Measurements from ENCODE around the gene ADGB.

- no peak for TF ChIP-seq LEF1 (IDR thresholded peaks at IDR 0.05; ENCODE audit: borderline replicate concordance)
- TF ChIP-seq NFRKB (IDR thresholded peaks at IDR 0.05) = no peak
- TF ChIP-seq SP1 (IDR thresholded peaks at IDR 0.05) = no peak
- TF ChIP-seq ELF4 (IDR thresholded peaks at IDR 0.05) = no peak
- no peak for TF ChIP-seq CTBP1 (IDR thresholded peaks at IDR 0.05; ENCODE audit: borderline replicate concordance)
- TF ChIP-seq SUZ12 (IDR thresholded peaks at IDR 0.05) = no peak
- TF ChIP-seq PKNOX1 (IDR thresholded peaks at IDR 0.05) = no peak
- TF ChIP-seq ARNT (IDR thresholded peaks at IDR 0.05) = no peak
- TF ChIP-seq L3MBTL2 (conservative IDR thresholded peaks at IDR 0.05) = no peak
Measured at GRCh38 chr6:146787876-146788508, 189.2 kb downstream of the ADGB start.
